HG03342 (cell line): ENCODE data around the gene TANC1.
A peak's percentile ranks its signal among the peaks of the same experiment; 100 is the strongest.

ENCODE experiments used
- ATAC-seq: cut with Tn5 transposase; IDR thresholded peaks from one replicate; pipeline ENCODE4 v1.9.1; 2021; ENCODE audit warnings: mild to moderate bottlenecking, moderate library complexity; ENCODE audit not compliant: unreplicated experiment

TANC1 gene

GRCh38 chr2:159183346-159183745 lies 214.9 kb downstream of the TANC1 start:
- ATAC-seq, result no peak

- ATAC-seq, result peak; percentile 78
Observed at GRCh38 chr2:159185401-159186130, 217.1 kb downstream of the TANC1 start.

- no peak for ATAC-seq
Observed at GRCh38 chr2:159186462-159186861, 218.0 kb downstream of the TANC1 start.

- no peak for ATAC-seq
Observed at GRCh38 chr2:159187106-159187505, 218.7 kb downstream of the TANC1 start.

GRCh38 chr2:159188449-159188848 lies 220.0 kb downstream of the TANC1 start:
- ATAC-seq, result no peak

GRCh38 chr2:159192371-159192918 lies 224.0 kb downstream of the TANC1 start:
- ATAC-seq, result no peak

GRCh38 chr2:159193791-159194190 lies 225.4 kb downstream of the TANC1 start:
- no peak for ATAC-seq

- no peak for ATAC-seq
Observed at GRCh38 chr2:159194241-159194640, 225.8 kb downstream of the TANC1 start.

- ATAC-seq, result no peak
Observed at GRCh38 chr2:159195697-159196096, 227.3 kb downstream of the TANC1 start.

- ATAC-seq, result no peak
Observed at GRCh38 chr2:159196393-159196925, 228.0 kb downstream of the TANC1 start.

- ATAC-seq, result no peak
Observed at GRCh38 chr2:159199236-159199635, 230.8 kb downstream of the TANC1 start.

GRCh38 chr2:159199761-159200465 lies 231.5 kb downstream of the TANC1 start:
- ATAC-seq, result no peak

GRCh38 chr2:159200498-159200897 lies 232.1 kb downstream of the TANC1 start:
- no peak for ATAC-seq

- ATAC-seq, result peak; percentile 98
Observed at GRCh38 chr2:159201360-159202063, 233.1 kb downstream of the TANC1 start.

- ATAC-seq, result no peak
Observed at GRCh38 chr2:159202568-159203071, 234.2 kb downstream of the TANC1 start.

- ATAC-seq, result no peak
Observed at GRCh38 chr2:159204381-159205144, 236.1 kb downstream of the TANC1 start.

GRCh38 chr2:159206736-159207380 lies 238.4 kb downstream of the TANC1 start:
- no peak for ATAC-seq

GRCh38 chr2:159208438-159208837 lies 240.0 kb downstream of the TANC1 start:
- no peak for ATAC-seq

GRCh38 chr2:159209341-159210306 lies 241.2 kb downstream of the TANC1 start:
- peak; percentile 84 for ATAC-seq
